ENCODE results near the gene TMEM151B.

Gene TMEM151B

GRCh38 chr6:44234101-44235025 is 35.9 kb upstream of the TMEM151B start:
- Histone ChIP-seq H3K4me1 (ENCODE audit: control insufficient read depth, insufficient read depth, low read length) (peaks cover 13% of the 10 kb centered on the region), H3K27me3 (ENCODE audit: control insufficient read depth, insufficient read depth, low read length) (peaks cover 9% of the 10 kb centered on the region; the same call in 1 of the 2 replicates), H3K9ac (ENCODE audit: low read depth, low read length) (no peak overlapping the region), H3K9me3 (ENCODE audit: control insufficient read depth, insufficient read depth, low read length) (no peaks in the 10 kb centered on the region), H3K27ac (ENCODE audit: low read depth, low read length) (peak overlapping the region; percentile 81), H3K36me3 (ENCODE audit: control insufficient read depth, insufficient read depth, low read length) (peaks cover 54% of the 10 kb centered on the region), H3K4me3 (ENCODE audit: low read depth, low read length) (no peak overlapping the region)

- Histone ChIP-seq H3K9me3 (ENCODE audit: control insufficient read depth, insufficient read depth, low read length) (no peaks in the 10 kb centered on the region), H3K9ac (ENCODE audit: low read depth, low read length) (no peak overlapping the region), H3K27me3 (ENCODE audit: control insufficient read depth, insufficient read depth, low read length) (peaks cover 10% of the 10 kb centered on the region; the same call in 1 of the 2 replicates), H3K36me3 (ENCODE audit: control insufficient read depth, insufficient read depth, low read length) (peaks cover 45% of the 10 kb centered on the region), H3K27ac (ENCODE audit: low read depth, low read length) (peak overlapping the region; percentile 81), H3K4me1 (ENCODE audit: control insufficient read depth, insufficient read depth, low read length) (peaks cover 13% of the 10 kb centered on the region), H3K4me3 (ENCODE audit: low read depth, low read length) (no peak overlapping the region)
Observed at GRCh38 chr6:44235269-44235668, 35.0 kb upstream of the TMEM151B start.

GRCh38 chr6:44235891-44236516 is 34.2 kb upstream of the TMEM151B start:
- Histone ChIP-seq H3K36me3 (ENCODE audit: control insufficient read depth, insufficient read depth, low read length) (peaks cover 38% of the 10 kb centered on the region), H3K27me3 (ENCODE audit: control insufficient read depth, insufficient read depth, low read length) (peaks cover 10% of the 10 kb centered on the region; the same call in 1 of the 2 replicates), H3K27ac (ENCODE audit: low read depth, low read length) (peak overlapping the region; percentile 12), H3K4me1 (ENCODE audit: control insufficient read depth, insufficient read depth, low read length) (peaks cover 13% of the 10 kb centered on the region), H3K9ac (ENCODE audit: low read depth, low read length) (no peak overlapping the region), H3K4me3 (ENCODE audit: low read depth, low read length) (no peak overlapping the region), H3K9me3 (ENCODE audit: control insufficient read depth, insufficient read depth, low read length) (no peaks in the 10 kb centered on the region)

- peak overlapping the region; percentile 73 for H3K27ac ChIP-seq (ENCODE audit: low read depth, low read length)
- H3K36me3 ChIP-seq (ENCODE audit: control insufficient read depth, insufficient read depth, low read length): peaks cover 26% of the 10 kb centered on the region
- peak overlapping the region; percentile 67 for H3K4me3 ChIP-seq (ENCODE audit: low read depth, low read length)
- peak overlapping the region; percentile 68; the same call in 1 of the 2 replicates for H3K9ac ChIP-seq (ENCODE audit: low read depth, low read length)
- no peaks in the 10 kb centered on the region for H3K9me3 ChIP-seq (ENCODE audit: control insufficient read depth, insufficient read depth, low read length)
- H3K27me3 ChIP-seq (ENCODE audit: control insufficient read depth, insufficient read depth, low read length): peaks cover 10% of the 10 kb centered on the region; the same call in 1 of the 2 replicates
- peaks cover 13% of the 10 kb centered on the region for H3K4me1 ChIP-seq (ENCODE audit: control insufficient read depth, insufficient read depth, low read length)
Observed at GRCh38 chr6:44237021-44237812, 33.0 kb upstream of the TMEM151B start.

- H3K9ac ChIP-seq (ENCODE audit: low read depth, low read length): peak overlapping the region; percentile 68; the same call in 1 of the 2 replicates
- peak overlapping the region; percentile 73 for H3K27ac ChIP-seq (ENCODE audit: low read depth, low read length)
- H3K4me3 ChIP-seq (ENCODE audit: low read depth, low read length): peak overlapping the region; percentile 67
- peaks cover 13% of the 10 kb centered on the region for H3K4me1 ChIP-seq (ENCODE audit: control insufficient read depth, insufficient read depth, low read length)
- peaks cover 10% of the 10 kb centered on the region; the same call in 1 of the 2 replicates for H3K27me3 ChIP-seq (ENCODE audit: control insufficient read depth, insufficient read depth, low read length)
- peaks cover 19% of the 10 kb centered on the region for H3K36me3 ChIP-seq (ENCODE audit: control insufficient read depth, insufficient read depth, low read length)
- no peaks in the 10 kb centered on the region for H3K9me3 ChIP-seq (ENCODE audit: control insufficient read depth, insufficient read depth, low read length)
Observed at GRCh38 chr6:44237813-44238433, 32.3 kb upstream of the TMEM151B start.

GRCh38 chr6:44238687-44239350 is 31.4 kb upstream of the TMEM151B start:
- H3K27me3 ChIP-seq (ENCODE audit: control insufficient read depth, insufficient read depth, low read length): peaks cover 10% of the 10 kb centered on the region; the same call in 1 of the 2 replicates
- peaks cover 10% of the 10 kb centered on the region for H3K36me3 ChIP-seq (ENCODE audit: control insufficient read depth, insufficient read depth, low read length)
- no peak overlapping the region for H3K4me3 ChIP-seq (ENCODE audit: low read depth, low read length)
- H3K9me3 ChIP-seq (ENCODE audit: control insufficient read depth, insufficient read depth, low read length): no peaks in the 10 kb centered on the region
- no peak overlapping the region for H3K27ac ChIP-seq (ENCODE audit: low read depth, low read length)
- H3K9ac ChIP-seq (ENCODE audit: low read depth, low read length): no peak overlapping the region
- H3K4me1 ChIP-seq (ENCODE audit: control insufficient read depth, insufficient read depth, low read length): peaks cover 13% of the 10 kb centered on the region

DNA sequence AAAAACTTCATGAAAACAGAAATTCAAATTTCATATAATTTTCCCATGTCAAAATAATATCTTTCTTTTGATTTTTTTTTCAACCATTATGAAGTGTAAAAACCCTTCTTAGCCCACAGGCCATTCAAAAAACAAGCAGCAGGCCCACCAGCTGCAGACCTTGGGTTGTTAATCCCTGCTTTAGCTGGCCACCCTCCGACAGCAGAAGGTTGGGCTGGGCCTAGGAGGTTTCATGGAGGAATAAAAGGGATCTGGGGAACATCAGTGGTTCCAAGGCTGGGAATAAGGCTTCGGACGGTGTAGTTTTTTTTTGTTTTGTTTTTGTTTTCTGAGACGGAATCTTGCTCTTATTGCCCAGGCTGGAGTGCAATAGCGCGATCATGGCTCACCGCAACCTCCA is 26.9 kb upstream of the TMEM151B start:
- H3K27me3 ChIP-seq (ENCODE audit: control insufficient read depth, insufficient read depth, low read length): peaks cover 10% of the 10 kb centered on the region; the same call in 1 of the 2 replicates
- H3K4me1 ChIP-seq (ENCODE audit: control insufficient read depth, insufficient read depth, low read length): peaks cover 10% of the 10 kb centered on the region
- H3K9ac ChIP-seq (ENCODE audit: low read depth, low read length): no peak overlapping the region
- peaks cover 8% of the 10 kb centered on the region for H3K36me3 ChIP-seq (ENCODE audit: control insufficient read depth, insufficient read depth, low read length)
- no peak overlapping the region for H3K27ac ChIP-seq (ENCODE audit: low read depth, low read length)
- no peak overlapping the region for H3K4me3 ChIP-seq (ENCODE audit: low read depth, low read length)
- H3K9me3 ChIP-seq (ENCODE audit: control insufficient read depth, insufficient read depth, low read length): no peaks in the 10 kb centered on the region

- Histone ChIP-seq H3K9ac (ENCODE audit: low read depth, low read length) (peak overlapping the region; percentile 52), H3K4me1 (ENCODE audit: control insufficient read depth, insufficient read depth, low read length) (peaks cover 18% of the 10 kb centered on the region), H3K27ac (ENCODE audit: low read depth, low read length) (peak overlapping the region; percentile 48)
Observed at GRCh38 chr6:44245391-44245911, 24.8 kb upstream of the TMEM151B start.

GRCh38 chr6:44245912-44246662 is 24.2 kb upstream of the TMEM151B start:
- H3K4me1 ChIP-seq (ENCODE audit: control insufficient read depth, insufficient read depth, low read length): peaks cover 18% of the 10 kb centered on the region
- no peaks in the 10 kb centered on the region for H3K27me3 ChIP-seq (ENCODE audit: control insufficient read depth, insufficient read depth, low read length)
- H3K9me3 ChIP-seq (ENCODE audit: control insufficient read depth, insufficient read depth, low read length): no peaks in the 10 kb centered on the region
- H3K9ac ChIP-seq (ENCODE audit: low read depth, low read length): peak overlapping the region; percentile 84
- peak overlapping the region; percentile 95 for H3K4me3 ChIP-seq (ENCODE audit: low read depth, low read length)
- H3K36me3 ChIP-seq (ENCODE audit: control insufficient read depth, insufficient read depth, low read length): peaks cover 35% of the 10 kb centered on the region
- H3K27ac ChIP-seq (ENCODE audit: low read depth, low read length): peak overlapping the region; percentile 96

More at GRCh38 chr6:44245391-44245911, 24.8 kb upstream of the TMEM151B start:
- no peaks in the 10 kb centered on the region for H3K9me3 ChIP-seq (ENCODE audit: control insufficient read depth, insufficient read depth, low read length)
- H3K4me3 ChIP-seq (ENCODE audit: low read depth, low read length): peak overlapping the region; percentile 95
- H3K36me3 ChIP-seq (ENCODE audit: control insufficient read depth, insufficient read depth, low read length): peaks cover 29% of the 10 kb centered on the region
- no peaks in the 10 kb centered on the region for H3K27me3 ChIP-seq (ENCODE audit: control insufficient read depth, insufficient read depth, low read length)

All from HUES48 (cell line).